HEK293 (cell line): Measurements from ENCODE around the gene CHFR.

Experiments used
- CTCF ChIA-PET: fragments of 350-600 bp; formaldehyde crosslinking; extraction: SDS; loops from one replicate; lab custom pipeline; 2021; ENCODE audit warnings: antibody characterized with exemption; lab: Yijun Ruan, JAX
- POLR2A ChIA-PET: fragments of 300-600 bp; formaldehyde crosslinking; extraction: SDS; loops from one replicate; lab custom pipeline; 2020; ENCODE audit warnings: antibody characterized with exemption, inconsistent platforms; lab: Yijun Ruan, JAX
- H3K27ac ChIP-seq: fragments of 200-500 bp; sonication (Bioruptor generic); 2 replicates; pipeline ENCODE4 v1.5.1; 2014; ENCODE audit warnings: low read depth, low read length, control low read depth, inconsistent platforms; ENCODE audit errors: extremely low read depth
- H3K36me3 ChIP-seq, 2 experiments: fragments of 200-500 bp in 1 of 2; sonication (Bioruptor generic) in 1 of 2; 1 replicate in 1 of 2; 2 replicates in 1 of 2; pipeline ENCODE4 v1.5.1; 2014 to 2017; ENCODE audit warnings: inconsistent platforms in 2 of 2, low read length in 2 of 2; ENCODE audit not compliant: control insufficient read depth in 2 of 2, insufficient read depth in 1 of 2
- H3K4me1 ChIP-seq: fragments of 200-500 bp; sonication (Bioruptor generic); 2 replicates; pipeline ENCODE4 v1.5.1; 2014; ENCODE audit warnings: mild to moderate bottlenecking, low read length, inconsistent platforms; ENCODE audit not compliant: control insufficient read depth, insufficient read depth
- H3K4me3 ChIP-seq: 2 replicates; pipeline ENCODE4 v1.5.1; 2011; ENCODE audit warnings: low read depth, mild to moderate bottlenecking, control low read depth, low read length, moderate library complexity
- H3K9me3 ChIP-seq: fragments of 200-500 bp; sonication (Bioruptor generic); 2 replicates; pipeline ENCODE4 v1.5.1; 2014; ENCODE audit warnings: low read depth, low read length, inconsistent platforms; ENCODE audit not compliant: control insufficient read depth, insufficient read depth
- ATF2 ChIP-seq: fragments of 450-650 bp; formaldehyde crosslinking; IDR thresholded peaks from 2 replicates; pipeline ENCODE4 v1.5.1; 2016; ENCODE audit warnings: missing biosample characterization, missing genetic modification characterization, low read depth
- BCL11A ChIP-seq: fragments of 450-650 bp; formaldehyde crosslinking; IDR thresholded peaks from 2 replicates; pipeline ENCODE4 v1.5.1; 2016; ENCODE audit warnings: low read depth, missing biosample characterization, missing genetic modification characterization
- HOXD13 ChIP-seq: sonication (generic); formaldehyde crosslinking; IDR thresholded peaks from 2 replicates; pipeline ENCODE4 v1.8.0; 2022; ENCODE audit warnings: missing genetic modification reagents, borderline replicate concordance
- KLF10 ChIP-seq: fragments of 450-650 bp; IDR thresholded peaks from 2 replicates; pipeline ENCODE4 v1.5.1; 2018; ENCODE audit warnings: missing biosample characterization, mild to moderate bottlenecking, missing genetic modification characterization
- KLF9 ChIP-seq: fragments of 450-650 bp; formaldehyde crosslinking; IDR thresholded peaks from 2 replicates; pipeline ENCODE4 v1.5.1; 2016; ENCODE audit warnings: missing biosample characterization, missing genetic modification characterization, low read depth
- ZBTB1 ChIP-seq: fragments of 450-650 bp; formaldehyde crosslinking; IDR thresholded peaks from 2 replicates; pipeline ENCODE4 v1.5.1; 2016; ENCODE audit warnings: missing biosample characterization, missing genetic modification characterization
- ZBTB8A ChIP-seq: fragments of 450-650 bp; formaldehyde crosslinking; IDR thresholded peaks from 2 replicates; pipeline ENCODE4 v1.5.1; 2016; ENCODE audit warnings: missing biosample characterization, missing genetic modification characterization
- ZFP69B ChIP-seq: fragments of 450-650 bp; formaldehyde crosslinking; IDR thresholded peaks from 2 replicates; pipeline ENCODE4 v1.5.1; 2016; ENCODE audit warnings: missing biosample characterization, missing genetic modification characterization
- ZNF239 ChIP-seq: fragments of 450-650 bp; formaldehyde crosslinking; IDR thresholded peaks from 2 replicates; pipeline ENCODE4 v1.5.1; 2016; ENCODE audit warnings: missing biosample characterization, missing genetic modification characterization
- ZNF248 ChIP-seq: fragments of 450-650 bp; formaldehyde crosslinking; IDR thresholded peaks from 2 replicates; pipeline ENCODE4 v1.5.1; 2017; ENCODE audit warnings: missing biosample characterization, missing genetic modification characterization
- ZNF311 ChIP-seq: fragments of 450-650 bp; formaldehyde crosslinking; IDR thresholded peaks from 2 replicates; pipeline ENCODE4 v1.5.1; 2017; ENCODE audit warnings: missing biosample characterization, missing genetic modification characterization, borderline replicate concordance
- ZNF335 ChIP-seq: fragments of 450-650 bp; formaldehyde crosslinking; conservative IDR thresholded peaks from 2 replicates; pipeline ENCODE4 v1.5.1; 2016; ENCODE audit warnings: missing biosample characterization, missing genetic modification characterization
- ZNF350 ChIP-seq: fragments of 450-650 bp; formaldehyde crosslinking; IDR thresholded peaks from 2 replicates; pipeline ENCODE4 v1.5.0; 2017; ENCODE audit warnings: missing biosample characterization, mild to moderate bottlenecking, missing genetic modification characterization
- ZNF366 ChIP-seq: fragments of 450-650 bp; formaldehyde crosslinking; conservative IDR thresholded peaks from 2 replicates; pipeline ENCODE4 v1.5.1; 2016; ENCODE audit warnings: missing biosample characterization, missing genetic modification characterization
- ZNF394 ChIP-seq: fragments of 450-650 bp; formaldehyde crosslinking; IDR thresholded peaks from 2 replicates; pipeline ENCODE4 v1.5.1; 2016; ENCODE audit warnings: missing biosample characterization, missing genetic modification characterization, mild to moderate bottlenecking, moderate library complexity, borderline replicate concordance
- ZNF518A ChIP-seq: fragments of 450-650 bp; formaldehyde crosslinking; conservative IDR thresholded peaks from 2 replicates; pipeline ENCODE4 v1.5.1; 2016; ENCODE audit warnings: low read depth, missing biosample characterization, missing genetic modification characterization
- ZNF600 ChIP-seq: fragments of 450-650 bp; formaldehyde crosslinking; IDR thresholded peaks from 2 replicates; pipeline ENCODE4 v1.5.1; 2016; ENCODE audit warnings: missing biosample characterization, missing genetic modification characterization
- ZNF629 ChIP-seq: fragments of 450-650 bp; formaldehyde crosslinking; IDR thresholded peaks from 2 replicates; pipeline ENCODE4 v1.5.1; 2017; ENCODE audit warnings: missing biosample characterization, missing genetic modification characterization
- ZNF664 ChIP-seq: fragments of 450-650 bp; formaldehyde crosslinking; IDR thresholded peaks from 2 replicates; pipeline ENCODE4 v1.5.1; 2016; ENCODE audit warnings: missing biosample characterization, missing genetic modification characterization
- ZNF707 ChIP-seq: fragments of 450-650 bp; formaldehyde crosslinking; IDR thresholded peaks from 2 replicates; pipeline ENCODE4 v1.5.1; 2016; ENCODE audit warnings: missing biosample characterization, missing genetic modification characterization
- ZXDB ChIP-seq: fragments of 450-650 bp; formaldehyde crosslinking; IDR thresholded peaks from 2 replicates; pipeline ENCODE4 v1.5.1; 2016; ENCODE audit warnings: missing biosample characterization, missing genetic modification characterization
- TF ChIP-seq, protein P1 (sequence below): fragments of 450-650 bp; formaldehyde crosslinking; IDR thresholded peaks from 2 replicates; pipeline ENCODE4 v1.5.1; 2016; ENCODE audit warnings: missing biosample characterization, missing genetic modification characterization
- TF ChIP-seq, protein P2 (sequence below): fragments of 450-650 bp; formaldehyde crosslinking; IDR thresholded peaks from 2 replicates; pipeline ENCODE4 v1.5.1; 2016; ENCODE audit warnings: missing biosample characterization, missing genetic modification characterization

CHFR gene

DNA sequence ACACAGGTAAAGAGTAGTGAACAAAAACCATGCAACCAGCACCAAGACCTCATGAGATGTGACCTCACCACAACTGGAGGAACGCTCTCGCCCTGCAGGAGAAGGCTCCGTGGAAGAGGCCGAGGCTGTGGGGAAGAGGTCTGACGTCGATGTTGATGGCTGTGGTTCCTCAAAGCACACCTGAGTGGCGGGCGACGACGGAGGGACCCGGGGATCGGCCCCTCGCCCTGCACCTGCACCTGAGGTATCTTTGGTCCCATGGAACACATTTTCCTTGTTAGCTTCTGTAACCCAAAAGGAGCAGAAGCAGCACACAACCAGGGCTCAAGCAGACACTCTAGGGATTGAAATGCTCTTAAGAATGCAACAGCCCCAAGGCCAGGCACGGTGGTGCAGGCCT is 17.9 kb downstream of the CHFR start:
- Histone ChIP-seq H3K4me3 (no peak overlapping the region), H3K4me1 (no peaks in the 10 kb centered on the region), H3K36me3 (peaks cover 9 to 79% of the 10 kb centered on the region in 2 experiments; a peak in 2 of 3 replicates), H3K9me3 (no peaks in the 10 kb centered on the region), H3K27ac (no peak overlapping the region)
- TF ChIP-seq, protein P1, sequence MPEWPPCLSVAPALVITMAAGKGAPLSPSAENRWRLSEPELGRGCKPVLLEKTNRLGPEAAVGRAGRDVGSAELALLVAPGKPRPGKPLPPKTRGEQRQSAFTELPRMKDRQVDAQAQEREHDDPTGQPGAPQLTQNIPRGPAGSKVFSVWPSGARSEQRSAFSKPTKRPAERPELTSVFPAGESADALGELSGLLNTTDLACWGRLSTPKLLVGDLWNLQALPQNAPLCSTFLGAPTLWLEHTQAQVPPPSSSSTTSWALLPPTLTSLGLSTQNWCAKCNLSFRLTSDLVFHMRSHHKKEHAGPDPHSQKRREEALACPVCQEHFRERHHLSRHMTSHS, result no peak
- TF ChIP-seq, protein P2, sequence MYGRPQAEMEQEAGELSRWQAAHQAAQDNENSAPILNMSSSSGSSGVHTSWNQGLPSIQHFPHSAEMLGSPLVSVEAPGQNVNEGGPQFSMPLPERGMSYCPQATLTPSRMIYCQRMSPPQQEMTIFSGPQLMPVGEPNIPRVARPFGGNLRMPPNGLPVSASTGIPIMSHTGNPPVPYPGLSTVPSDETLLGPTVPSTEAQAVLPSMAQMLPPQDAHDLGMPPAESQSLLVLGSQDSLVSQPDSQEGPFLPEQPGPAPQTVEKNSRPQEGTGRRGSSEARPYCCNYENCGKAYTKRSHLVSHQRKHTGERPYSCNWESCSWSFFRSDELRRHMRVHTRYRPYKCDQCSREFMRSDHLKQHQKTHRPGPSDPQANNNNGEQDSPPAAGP (tag by site-specific recombination), result no peak
- no peak for TF ChIP-seq ZNF248 (tag by site-specific recombination)
- no peak for TF ChIP-seq ZNF335 (tag by site-specific recombination)
- no peak for TF ChIP-seq BCL11A
- TF ChIP-seq ZNF664 (tag by site-specific recombination), result no peak
- TF ChIP-seq ZNF707 (tag by site-specific recombination), result no peak
- TF ChIP-seq ZNF350 (tag by site-specific recombination), result no peak
- no peak for TF ChIP-seq ZXDB (tag by site-specific recombination)
- no peak for TF ChIP-seq KLF9
- TF ChIP-seq KLF10 (tag by site-specific recombination), result no peak
- TF ChIP-seq HOXD13 (CRISPR knock-in tag), result no peak
- TF ChIP-seq ZNF518A (tag by site-specific recombination), result no peak
- no peak for TF ChIP-seq ZBTB8A
- no peak for TF ChIP-seq ZNF311
- no peak for TF ChIP-seq ATF2 (tag by site-specific recombination)
- TF ChIP-seq ZFP69B, result no peak
- TF ChIP-seq ZNF366 (tag by site-specific recombination), result no peak
- ChIA-PET POLR2A (no interaction called here), CTCF (no interaction called here)

DNA sequence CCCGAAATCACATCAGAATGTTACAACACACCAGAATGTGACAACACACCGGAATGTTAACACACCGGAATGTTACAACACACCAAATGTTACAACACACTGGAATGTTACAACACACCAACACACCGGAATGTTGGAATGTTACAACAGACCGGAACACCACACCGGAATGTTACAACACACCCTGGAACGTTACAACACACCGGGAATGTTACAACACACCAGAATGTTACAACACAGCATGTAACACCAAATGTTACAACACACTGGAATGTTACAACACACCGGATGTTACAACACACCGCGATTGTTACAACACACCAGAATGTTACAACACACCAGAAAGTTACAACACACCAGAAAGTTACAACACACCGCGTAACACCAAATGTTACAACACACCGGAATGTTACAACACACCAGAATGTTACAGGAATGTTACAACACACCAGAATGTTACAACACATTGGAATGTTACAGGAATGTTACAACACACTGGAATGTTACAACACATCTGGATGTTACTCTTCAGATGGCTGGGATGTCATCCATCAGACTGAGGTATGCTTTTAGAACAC is 21.1 kb downstream of the CHFR start:
- CTCF ChIA-PET, result no interaction called here

More for the DNA sequence above, 21.1 kb downstream of the CHFR start:
- no peaks in the 10 kb centered on the region for H3K9me3 ChIP-seq
- TF ChIP-seq ZBTB1 (tag by site-specific recombination) (no peak), ZNF629 (no peak), ZNF239 (no peak), ZNF394 (tag by site-specific recombination) (no peak), ZNF600 (tag by site-specific recombination) (no peak)
- POLR2A ChIA-PET, result no interaction called here
- no peaks in the 10 kb centered on the region for H3K4me1 ChIP-seq
- peaks cover 10 to 59% of the 10 kb centered on the region in 2 experiments; a peak in 2 of 3 replicates for H3K36me3 ChIP-seq
- no peak overlapping the region for H3K4me3 ChIP-seq
- no peak overlapping the region for H3K27ac ChIP-seq
